ENCODE data around the gene ANTXR2.
A peak's percentile ranks its signal among the peaks of the same experiment; 100 is the strongest.

ANTXR2 gene

GRCh38 chr4:80069108-80069836, 3.8 kb downstream of the ANTXR2 start:
- DNase-seq (ENCODE audit: low read depth) = peak; percentile 49

DNA sequence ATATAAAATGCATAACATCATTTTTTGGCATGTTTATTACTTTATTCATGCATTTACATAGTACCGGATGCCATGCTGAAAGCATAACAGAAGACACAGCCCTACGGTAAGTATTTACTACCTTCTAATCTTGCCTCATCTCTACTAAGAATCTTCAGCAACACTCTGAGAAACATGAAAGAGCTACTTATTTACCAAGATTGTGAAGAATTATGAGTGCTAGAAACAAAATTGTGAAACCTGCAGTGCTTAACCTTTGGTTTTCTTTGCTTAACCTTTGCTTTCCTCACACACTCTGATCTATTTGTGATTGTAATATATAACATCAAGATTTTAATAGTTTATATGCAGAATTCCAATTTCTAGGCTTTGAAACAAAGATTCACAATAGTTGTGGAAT, 7.4 kb downstream of the ANTXR2 start:
- no peak for DNase-seq (ENCODE audit: low read depth)

DNA sequence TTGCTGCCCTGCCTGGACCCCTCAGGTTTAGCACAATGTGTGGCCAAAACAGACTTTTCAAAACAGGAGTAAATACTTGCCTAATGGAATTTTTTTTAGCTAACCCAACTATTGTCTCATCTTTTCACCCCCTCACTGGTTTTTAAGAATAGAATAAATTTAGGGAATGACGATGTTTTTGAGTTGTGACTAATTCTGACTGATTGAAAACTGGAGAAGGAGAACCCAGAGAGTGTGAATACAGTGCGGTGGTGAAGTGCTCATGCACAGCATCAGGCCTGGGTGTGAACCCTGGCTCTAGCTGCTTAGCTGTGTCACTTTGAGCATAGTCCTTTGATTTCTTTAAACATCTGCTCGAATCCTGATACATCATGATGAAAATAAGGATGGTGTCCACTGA, 10.5 kb downstream of the ANTXR2 start:
- DNase-seq (ENCODE audit: low read depth) = no peak

- DNase-seq (ENCODE audit: low read depth) = no peak
Measured at GRCh38 chr4:80060804-80061203, 12.2 kb downstream of the ANTXR2 start.

DNA sequence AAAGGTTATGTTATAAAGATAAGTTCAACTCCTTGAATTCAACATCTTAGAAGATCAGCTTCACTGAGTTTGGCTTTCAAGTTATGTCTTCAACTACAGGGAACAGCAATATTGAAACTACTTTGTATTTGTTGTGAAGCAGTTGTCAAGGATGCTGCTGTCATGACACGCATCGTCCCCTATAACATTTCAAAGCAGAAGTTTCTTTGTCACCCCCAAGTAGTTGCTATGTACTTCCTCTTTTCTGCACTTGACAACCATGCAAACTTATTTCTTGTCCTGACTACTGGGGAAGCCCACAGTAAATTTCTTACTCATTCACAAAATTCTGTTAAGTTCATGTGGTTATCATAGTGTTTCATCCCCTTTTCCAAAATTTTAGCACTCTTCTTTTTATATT, 14.3 kb downstream of the ANTXR2 start:
- no peak for DNase-seq (ENCODE audit: low read depth)

GRCh38 chr4:80054375-80054774, 18.7 kb downstream of the ANTXR2 start:
- DNase-seq (ENCODE audit: low read depth) = no peak

DNA sequence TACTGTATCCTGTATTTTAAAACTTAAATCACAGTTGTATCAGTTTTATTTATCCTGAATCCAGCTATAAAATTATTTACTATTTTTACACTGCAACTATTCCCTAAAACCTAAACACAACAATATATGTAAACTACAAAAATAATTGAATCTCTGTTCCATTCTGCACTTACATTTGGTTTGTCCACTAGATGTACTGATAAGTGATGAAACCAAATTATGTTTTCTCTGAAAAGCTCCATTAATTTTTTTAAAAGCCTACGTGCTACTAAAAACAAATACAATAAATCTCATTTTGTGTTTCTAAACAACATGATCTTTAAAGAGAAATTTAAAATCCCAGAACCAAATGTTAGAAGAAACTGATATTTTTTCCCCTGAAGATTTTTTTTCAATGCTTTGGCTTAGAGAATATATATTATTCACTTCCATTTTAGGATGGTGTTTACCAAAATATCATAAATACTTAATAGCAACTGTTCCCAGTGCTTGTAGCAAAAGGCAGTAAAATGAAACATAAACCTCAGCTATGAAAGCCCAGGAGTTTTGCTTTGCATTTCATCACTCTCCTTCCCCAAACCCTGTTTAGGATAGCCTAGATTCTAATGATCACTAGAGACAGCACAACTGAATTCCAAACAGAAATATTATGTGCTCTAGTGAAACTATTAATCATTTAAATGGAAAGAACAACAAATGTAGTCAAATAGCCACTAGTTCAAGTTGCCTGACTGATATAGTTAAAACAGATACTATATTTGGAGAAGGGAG, 19.7 kb downstream of the ANTXR2 start:
- no peak for DNase-seq (ENCODE audit: low read depth)

GRCh38 chr4:80049813-80050534, 23.1 kb downstream of the ANTXR2 start:
- no peak for DNase-seq (ENCODE audit: low read depth)

DNA sequence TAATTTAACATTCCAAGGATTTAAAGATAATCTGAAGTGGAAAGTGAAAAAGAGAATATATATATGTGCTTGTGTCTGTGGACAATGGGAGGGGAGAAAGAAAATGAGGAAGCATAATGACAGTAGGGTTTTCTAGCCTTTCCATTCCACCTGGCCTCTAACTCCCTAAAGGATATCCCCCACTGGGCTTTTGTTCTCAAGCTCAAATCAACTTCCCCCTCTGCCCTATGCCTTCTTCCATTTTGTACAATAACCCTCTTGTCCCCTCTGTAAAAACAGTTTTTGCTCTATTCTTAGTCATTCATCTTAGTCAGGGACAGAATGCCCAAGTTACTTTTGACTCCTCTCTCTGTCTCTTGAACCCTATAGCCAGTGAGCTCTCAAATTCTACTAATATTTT, 23.6 kb downstream of the ANTXR2 start:
- no peak for DNase-seq (ENCODE audit: low read depth)

GRCh38 chr4:80045786-80046185, 27.2 kb downstream of the ANTXR2 start:
- no peak for DNase-seq (ENCODE audit: low read depth)

DNA sequence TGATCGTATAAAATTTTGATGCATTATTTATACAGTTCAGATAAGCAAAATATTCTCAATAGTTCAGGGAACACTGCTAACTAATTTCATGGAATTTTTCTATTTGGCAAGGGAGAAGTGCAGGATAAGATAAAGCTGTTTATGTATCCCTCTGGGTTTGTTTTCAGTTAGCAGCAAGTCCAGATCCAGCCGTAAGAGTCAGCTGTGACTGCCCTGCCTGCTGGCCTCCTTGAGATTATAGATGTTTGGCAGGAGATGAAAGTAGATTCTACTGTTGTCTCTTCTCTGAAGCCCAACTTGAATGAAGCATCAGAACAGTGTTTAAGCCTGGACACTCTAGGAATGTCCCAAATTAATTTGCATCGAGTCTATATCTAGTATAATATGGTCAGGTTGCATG, 29.5 kb downstream of the ANTXR2 start:
- DNase-seq (ENCODE audit: low read depth) = no peak

- DNase-seq (ENCODE audit: low read depth) = no peak
Measured at GRCh38 chr4:80042821-80043220, 30.2 kb downstream of the ANTXR2 start.

DNA sequence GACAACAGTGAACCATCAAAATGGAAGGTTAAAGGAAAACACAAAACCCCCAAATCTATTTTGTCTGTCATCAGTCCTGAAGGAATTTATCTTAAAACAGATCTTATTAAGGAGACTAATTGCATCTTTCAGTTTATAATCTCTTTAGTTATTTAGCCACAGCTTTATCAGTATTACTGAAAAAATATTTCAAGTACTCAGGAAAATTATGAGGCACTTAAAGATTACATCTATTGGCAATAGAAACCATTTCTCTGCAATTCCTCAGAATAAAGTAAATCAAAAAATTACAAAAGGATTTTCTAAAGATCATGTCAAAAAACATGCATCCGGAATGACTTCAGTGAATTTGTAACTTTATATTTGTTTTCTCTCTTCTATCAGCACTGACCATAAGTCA, 35.2 kb downstream of the ANTXR2 start:
- DNase-seq (ENCODE audit: low read depth) = no peak

GRCh38 chr4:80036949-80037685, 35.9 kb downstream of the ANTXR2 start:
- no peak for DNase-seq (ENCODE audit: low read depth)

GRCh38 chr4:80036306-80036705, 36.7 kb downstream of the ANTXR2 start:
- DNase-seq (ENCODE audit: low read depth) = no peak

GRCh38 chr4:80035336-80035735, 37.7 kb downstream of the ANTXR2 start:
- no peak for DNase-seq (ENCODE audit: low read depth)

GRCh38 chr4:80033581-80033980, 39.4 kb downstream of the ANTXR2 start:
- peak; percentile 21 for DNase-seq (ENCODE audit: low read depth)

DNA sequence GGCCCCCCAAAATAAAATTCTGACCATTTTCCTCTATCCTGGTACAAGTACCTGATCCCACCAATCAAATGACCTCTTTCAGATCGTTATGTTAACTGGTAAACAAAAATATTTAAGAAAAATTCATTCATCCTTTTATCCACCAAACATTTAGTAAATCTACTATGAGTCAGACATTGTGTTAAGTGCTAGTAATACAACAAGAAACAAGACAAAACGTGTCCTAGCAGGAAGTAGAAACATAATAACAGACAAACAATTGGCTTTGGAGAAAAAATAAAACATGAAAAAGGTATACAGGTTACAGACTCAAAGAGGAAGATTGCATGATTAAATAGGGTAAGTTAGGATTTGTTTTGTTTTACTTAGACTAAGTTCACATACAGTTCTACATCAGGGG, 43.7 kb downstream of the ANTXR2 start:
- DNase-seq (ENCODE audit: low read depth) = no peak

DNA sequence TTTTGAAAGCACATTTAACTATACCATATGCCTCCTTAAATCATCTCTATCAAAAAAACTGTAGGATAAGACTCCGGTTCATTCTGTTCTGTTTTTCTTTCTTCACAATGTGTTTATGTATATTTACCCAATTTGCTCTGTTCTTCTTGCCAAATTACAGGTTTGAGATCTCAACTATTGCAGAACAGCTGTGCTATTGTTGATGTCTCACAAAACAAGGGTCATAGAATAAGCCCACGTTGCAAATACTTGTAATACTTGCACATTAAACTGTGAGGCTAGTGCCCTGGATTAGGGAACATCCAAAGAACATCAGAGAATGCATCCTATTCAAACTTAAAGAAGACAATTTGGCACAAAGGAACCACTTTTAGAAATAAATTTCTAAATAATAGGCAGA, 45.4 kb downstream of the ANTXR2 start:
- no peak for DNase-seq (ENCODE audit: low read depth)

GRCh38 chr4:80026100-80026499, 46.9 kb downstream of the ANTXR2 start:
- DNase-seq (ENCODE audit: low read depth) = peak; percentile 68

- no peak for DNase-seq (ENCODE audit: low read depth)
Measured at GRCh38 chr4:80024335-80024734, 48.7 kb downstream of the ANTXR2 start.

GRCh38 chr4:80022282-80022681, 50.7 kb downstream of the ANTXR2 start:
- no peak for DNase-seq (ENCODE audit: low read depth)

All from ELR (cell line).